Endometrial microvascular endothelial cells (primary cell): ENCODE results near the gene SENP3. TPM values are rescaled to one million over a fixed set of nuclear protein-coding genes. Genes with fewer than 3 reads are reported as not detected.

Experiments used
- in situ Hi-C: cut with HindIII; loops from 2 replicates; pipeline ENCODE4 v1.10.0; 2017; ENCODE audit warnings: low sequenced_read_pairs, low pct_unique_long_range_greater_than_20kb; ENCODE audit errors: inconsistent ontology term
- total RNA-seq: library from RNA; depleted of rRNA; stranded (reverse); fragments of >200 nt; gene quantifications from one replicate; pipeline ENCODE4 v1.2.3, GENCODE V29; 2015; ENCODE audit errors: inconsistent ontology term

SENP3 gene
- total RNA-seq, 1 donor from 2014 or later: 113 TPM

DNA sequence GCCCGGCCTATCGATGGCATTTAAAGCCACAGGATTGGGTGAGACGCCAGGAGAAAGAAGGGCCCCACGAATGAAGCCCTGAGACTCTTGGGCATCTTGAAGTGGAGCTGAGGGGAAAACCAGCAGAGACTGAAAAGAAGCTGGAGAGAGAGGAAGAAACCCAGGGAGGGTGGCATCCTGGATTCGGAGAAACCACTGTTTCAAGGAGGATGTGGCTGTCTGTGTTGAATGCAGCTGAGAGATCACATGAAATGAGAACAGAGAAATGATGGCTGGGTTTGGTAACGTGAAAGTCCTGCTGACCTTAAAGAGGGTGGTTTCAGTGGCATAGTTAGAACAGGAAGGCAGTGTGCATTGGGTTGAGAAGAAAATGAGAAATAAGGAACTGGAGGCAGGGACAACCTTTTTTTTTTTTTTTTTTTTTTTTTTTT lies 9.1 kb upstream of the SENP3 start:
- in situ Hi-C loops: loop anchor here (25.0 kb wide), 1 partner anchor 90 kb away; no protein-coding TSS in a partner anchor

DNA sequence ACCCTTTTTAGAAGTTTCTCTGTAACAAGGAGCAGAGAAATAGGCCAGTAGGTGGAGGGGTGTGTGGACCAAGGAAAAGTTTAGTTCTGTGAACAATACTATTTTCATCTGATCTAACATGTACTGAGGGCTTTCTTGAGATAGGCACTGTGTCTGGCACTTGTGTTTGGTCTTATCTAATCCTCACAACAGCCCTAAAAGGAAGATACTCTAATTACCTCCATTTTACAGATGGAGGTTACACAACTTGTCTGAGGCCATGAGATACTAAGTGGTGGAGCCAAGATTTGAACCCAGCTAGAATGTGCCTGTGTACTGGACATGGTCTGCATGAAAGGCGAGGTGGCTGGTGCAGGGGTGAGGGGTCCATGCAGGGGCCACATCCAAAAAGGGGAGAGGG lies 8.4 kb upstream of the SENP3 start:
- in situ Hi-C loops: loop anchor here (25.0 kb wide), 1 partner anchor 91 kb away; no protein-coding TSS in a partner anchor

DNA sequence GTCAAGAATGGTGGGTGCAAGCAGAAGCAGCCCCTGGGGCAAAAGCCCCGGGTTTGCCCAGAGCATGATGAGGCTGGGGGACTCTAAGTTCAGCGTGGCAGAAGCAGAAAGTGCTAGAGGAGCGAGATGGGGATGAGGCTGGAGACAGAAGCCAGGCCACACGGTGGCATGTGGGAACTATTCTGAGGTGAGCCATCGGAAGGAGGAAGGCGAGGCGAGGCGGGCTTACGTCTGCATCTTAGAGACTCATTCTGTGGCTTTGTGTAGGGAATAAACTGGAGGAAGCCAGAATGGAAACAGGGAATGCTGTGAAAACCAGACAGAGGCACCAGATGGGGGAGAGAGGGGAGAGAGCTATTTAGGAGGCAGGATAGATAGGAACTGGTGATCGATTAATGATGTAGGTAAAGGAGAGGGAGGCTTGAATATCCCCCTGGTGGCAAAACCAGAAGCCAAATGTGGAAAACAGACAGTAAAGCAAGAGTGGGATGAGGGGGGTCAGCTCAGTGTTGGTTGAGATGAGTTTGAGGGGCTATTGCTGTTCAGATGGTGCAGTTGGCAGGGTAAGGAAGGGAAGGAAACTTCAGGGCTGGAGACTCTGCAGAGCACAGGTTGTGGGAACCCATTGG lies 6.3 kb upstream of the SENP3 start:
- in situ Hi-C loops: loop anchor here (25.0 kb wide), 1 partner anchor 93 kb away; no protein-coding TSS in a partner anchor

DNA sequence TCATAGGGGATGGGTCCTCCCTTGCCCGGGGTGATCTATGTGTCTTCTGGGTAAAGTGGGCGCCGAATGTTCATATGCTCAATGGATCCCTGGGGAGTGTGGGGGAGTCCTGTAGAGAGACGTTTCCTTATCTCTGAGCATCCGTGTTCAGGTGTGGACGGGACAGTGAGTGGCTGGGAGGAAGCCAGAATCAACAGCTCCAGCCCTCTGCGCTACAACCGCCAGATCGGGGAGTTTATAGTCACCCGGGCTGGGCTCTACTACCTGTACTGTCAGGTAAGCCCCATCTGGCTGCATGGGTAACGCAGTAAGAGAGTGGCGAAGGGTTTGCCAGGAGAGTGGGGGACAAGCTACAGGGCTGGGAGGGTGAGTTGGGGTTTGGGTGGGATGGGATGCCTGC lies 5.1 kb upstream of the SENP3 start:
- in situ Hi-C loops: loop anchor here (25.0 kb wide), 1 partner anchor 94 kb away; no protein-coding TSS in a partner anchor

DNA sequence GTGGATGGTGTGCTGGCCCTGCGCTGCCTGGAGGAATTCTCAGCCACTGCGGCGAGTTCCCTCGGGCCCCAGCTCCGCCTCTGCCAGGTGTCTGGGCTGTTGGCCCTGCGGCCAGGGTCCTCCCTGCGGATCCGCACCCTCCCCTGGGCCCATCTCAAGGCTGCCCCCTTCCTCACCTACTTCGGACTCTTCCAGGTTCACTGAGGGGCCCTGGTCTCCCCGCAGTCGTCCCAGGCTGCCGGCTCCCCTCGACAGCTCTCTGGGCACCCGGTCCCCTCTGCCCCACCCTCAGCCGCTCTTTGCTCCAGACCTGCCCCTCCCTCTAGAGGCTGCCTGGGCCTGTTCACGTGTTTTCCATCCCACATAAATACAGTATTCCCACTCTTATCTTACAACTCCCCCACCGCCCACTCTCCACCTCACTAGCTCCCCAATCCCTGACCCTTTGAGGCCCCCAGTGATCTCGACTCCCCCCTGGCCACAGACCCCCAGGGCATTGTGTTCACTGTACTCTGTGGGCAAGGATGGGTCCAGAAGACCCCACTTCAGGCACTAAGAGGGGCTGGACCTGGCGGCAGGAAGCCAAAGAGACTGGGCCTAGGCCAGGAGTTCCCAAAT lies 4.5 kb upstream of the SENP3 start:
- in situ Hi-C loops: loop anchor here (25.0 kb wide), 1 partner anchor 95 kb away; no protein-coding TSS in a partner anchor

DNA sequence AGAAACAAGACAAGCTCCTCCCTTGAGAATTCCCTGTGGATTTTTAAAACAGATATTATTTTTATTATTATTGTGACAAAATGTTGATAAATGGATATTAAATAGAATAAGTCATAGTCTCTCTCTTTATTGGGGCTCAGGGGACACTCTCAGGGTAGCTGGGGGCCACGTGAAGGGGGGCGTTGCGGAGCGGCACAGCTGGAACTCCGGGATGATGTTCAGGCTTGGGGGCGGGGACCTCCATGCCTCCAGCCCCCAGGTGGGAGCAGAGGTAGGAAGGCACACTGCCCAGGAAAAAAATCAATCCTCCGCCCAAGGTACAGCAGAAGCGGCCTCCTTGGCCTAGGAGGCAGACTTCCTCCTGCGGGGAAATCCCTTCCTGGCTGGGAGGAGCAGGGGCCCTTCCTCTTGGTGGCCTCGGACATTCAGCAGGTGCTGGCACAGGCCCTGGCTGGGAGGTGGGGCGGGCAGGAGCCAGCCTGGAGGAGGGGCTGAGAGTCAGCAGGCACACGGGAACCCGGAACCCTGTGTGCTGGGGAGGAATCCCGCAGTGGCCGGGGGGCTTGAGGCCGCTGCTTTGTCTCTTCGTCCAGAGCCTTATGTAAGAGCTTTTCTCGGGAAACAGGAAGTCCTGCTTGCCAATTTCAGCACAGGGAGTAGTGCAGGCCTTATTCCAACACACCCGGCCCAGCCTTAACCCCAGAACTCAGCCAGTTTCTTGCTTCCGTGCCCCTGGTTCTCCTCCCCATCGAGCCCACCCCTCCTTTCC lies 3.8 kb upstream of the SENP3 start:
- in situ Hi-C loops: loop anchor here (25.0 kb wide), 1 partner anchor 96 kb away; no protein-coding TSS in a partner anchor

DNA sequence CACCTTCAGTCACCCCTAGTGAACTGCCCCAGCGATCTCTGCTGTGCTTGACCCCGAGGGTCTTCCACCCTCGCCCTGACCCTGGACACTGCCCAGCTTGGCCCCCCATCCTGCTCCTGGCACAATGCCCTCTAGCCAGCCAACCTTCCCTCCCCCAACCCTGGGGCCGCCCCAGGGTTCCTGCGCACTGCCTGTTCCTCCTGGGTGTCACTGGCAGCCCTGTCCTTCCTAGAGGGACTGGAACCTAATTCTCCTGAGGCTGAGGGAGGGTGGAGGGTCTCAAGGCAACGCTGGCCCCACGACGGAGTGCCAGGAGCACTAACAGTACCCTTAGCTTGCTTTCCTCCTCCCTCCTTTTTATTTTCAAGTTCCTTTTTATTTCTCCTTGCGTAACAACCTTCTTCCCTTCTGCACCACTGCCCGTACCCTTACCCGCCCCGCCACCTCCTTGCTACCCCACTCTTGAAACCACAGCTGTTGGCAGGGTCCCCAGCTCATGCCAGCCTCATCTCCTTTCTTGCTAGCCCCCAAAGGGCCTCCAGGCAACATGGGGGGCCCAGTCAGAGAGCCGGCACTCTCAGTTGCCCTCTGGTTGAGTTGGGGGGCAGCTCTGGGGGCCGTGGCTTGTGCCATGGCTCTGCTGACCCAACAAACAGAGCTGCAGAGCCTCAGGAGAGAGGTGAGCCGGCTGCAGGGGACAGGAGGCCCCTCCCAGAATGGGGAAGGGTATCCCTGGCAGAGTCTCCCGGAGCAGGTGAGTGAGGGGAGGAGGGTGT lies 3.0 kb upstream of the SENP3 start, which contains the start of gene TNFSF13:
TSS of gene TNFSF13 (plus strand) at position 207 of the 776 bp plus-strand sequence. CDS start at position 497, 290 bp downstream.
- in situ Hi-C loops: loop anchor here (25.0 kb wide), 1 partner anchor 96 kb away; no protein-coding TSS in a partner anchor

DNA sequence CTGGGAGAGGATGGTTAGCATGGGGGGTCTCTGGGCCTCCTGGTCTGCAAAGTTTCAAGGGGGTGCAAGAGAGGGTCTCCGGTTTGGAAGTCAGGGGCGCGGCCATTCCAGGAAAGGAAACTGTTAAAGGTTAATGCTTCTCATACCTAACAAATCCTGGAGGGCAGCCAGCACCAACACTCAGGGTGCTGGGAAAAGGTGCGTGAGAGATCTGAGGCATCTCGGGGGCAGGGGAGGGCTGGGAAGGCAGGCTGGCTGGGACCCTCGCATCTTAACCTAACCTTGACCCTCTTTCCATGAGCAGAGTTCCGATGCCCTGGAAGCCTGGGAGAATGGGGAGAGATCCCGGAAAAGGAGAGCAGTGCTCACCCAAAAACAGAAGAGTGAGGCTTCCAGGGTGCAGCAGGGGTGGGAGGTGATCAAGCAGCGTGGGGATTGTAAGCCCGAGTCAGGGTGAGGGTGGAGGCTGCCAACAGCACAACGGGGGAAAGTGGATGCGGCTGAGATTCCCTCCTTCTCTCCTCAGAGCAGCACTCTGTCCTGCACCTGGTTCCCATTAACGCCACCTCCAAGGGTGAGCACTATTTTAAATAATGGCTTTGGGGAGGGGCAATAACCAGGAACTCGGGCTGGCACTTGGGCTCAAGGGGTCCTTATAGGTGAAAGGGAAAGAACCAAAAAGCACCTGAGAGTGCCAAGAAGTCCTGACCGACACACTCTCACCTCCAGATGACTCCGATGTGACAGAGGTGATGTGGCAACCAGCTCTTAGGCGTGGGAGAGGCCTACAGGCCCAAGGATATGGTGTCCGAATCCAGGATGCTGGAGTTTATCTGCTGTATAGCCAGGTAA lies 2.2 kb upstream of the SENP3 start:
- in situ Hi-C loops: loop anchor here (25.0 kb wide), 1 partner anchor 97 kb away; no protein-coding TSS in a partner anchor

DNA sequence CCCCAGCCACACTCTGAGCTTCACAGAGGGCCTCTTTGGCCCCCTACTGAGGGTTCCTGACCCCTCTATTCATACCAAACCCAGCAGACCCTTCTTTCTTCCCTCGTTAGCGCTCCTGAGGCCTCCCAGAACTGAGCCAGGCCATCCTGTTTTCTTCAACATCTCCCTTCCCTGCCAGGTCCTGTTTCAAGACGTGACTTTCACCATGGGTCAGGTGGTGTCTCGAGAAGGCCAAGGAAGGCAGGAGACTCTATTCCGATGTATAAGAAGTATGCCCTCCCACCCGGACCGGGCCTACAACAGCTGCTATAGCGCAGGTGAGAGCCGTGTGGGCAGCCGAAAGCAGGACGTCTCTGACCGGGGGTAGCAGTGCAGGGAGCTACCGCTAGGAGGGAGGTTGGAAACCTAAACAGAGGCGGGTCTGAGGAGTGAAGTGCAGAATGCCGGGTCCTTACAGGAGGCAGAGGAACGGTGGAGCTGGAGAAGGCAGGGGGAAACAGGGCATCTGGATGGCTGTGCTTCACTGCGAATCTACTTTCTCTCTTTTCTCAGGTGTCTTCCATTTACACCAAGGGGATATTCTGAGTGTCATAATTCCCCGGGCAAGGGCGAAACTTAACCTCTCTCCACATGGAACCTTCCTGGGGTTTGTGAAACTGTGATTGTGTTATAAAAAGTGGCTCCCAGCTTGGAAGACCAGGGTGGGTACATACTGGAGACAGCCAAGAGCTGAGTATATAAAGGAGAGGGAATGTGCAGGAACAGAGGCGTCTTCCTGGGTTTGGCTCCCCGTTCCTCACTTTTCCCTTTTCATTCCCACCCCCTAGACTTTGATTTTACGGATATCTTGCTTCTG lies 1.3 kb upstream of the SENP3 start:
- in situ Hi-C loops: loop anchor here (25.0 kb wide), 1 partner anchor 98 kb away; no protein-coding TSS in a partner anchor

DNA sequence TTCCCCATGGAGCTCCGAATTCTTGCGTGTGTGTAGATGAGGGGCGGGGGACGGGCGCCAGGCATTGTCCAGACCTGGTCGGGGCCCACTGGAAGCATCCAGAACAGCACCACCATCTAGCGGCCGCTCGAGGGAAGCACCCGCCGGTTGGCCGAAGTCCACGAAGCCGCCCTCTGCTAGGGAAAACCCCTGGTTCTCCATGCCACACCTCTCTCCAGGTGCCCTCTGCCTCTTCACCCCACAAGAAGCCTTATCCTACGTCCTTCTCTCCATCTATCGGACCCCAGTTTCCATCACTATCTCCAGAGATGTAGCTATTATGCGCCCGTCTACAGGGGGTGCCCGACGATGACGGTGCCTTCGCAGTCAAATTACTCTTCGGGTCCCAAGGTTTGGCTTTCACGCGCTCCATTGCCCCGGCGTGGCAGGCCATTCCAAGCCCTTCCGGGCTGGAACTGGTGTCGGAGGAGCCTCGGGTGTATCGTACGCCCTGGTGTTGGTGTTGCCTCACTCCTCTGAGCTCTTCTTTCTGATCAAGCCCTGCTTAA lies 617 bp upstream of the SENP3 start:
- in situ Hi-C loops: loop anchor here (25.0 kb wide), 1 partner anchor 99 kb away; no protein-coding TSS in a partner anchor

DNA sequence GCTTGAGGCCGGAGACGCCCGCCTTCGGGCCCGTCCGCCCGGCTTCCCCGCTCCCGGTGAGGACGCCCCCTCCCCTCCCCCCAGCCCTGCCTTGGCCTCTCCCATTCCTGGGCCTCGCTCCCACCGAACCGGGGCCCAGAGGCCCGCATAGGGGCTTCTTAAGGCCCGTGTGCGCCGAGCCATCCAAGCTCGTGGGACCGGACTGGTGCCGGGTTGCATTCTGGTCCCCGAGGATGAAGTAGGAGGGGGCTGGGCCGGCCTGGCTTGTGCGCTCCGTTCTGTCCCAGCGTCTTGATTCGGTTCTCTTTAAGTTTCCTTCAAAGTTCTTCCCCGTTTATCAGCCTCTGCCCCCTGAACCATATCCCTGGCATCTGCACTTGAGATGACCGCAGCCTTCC lies 488 bp downstream of the SENP3 start:
- in situ Hi-C loops: loop anchor here (25.0 kb wide), 1 partner anchor 100 kb away; no protein-coding TSS in a partner anchor

DNA sequence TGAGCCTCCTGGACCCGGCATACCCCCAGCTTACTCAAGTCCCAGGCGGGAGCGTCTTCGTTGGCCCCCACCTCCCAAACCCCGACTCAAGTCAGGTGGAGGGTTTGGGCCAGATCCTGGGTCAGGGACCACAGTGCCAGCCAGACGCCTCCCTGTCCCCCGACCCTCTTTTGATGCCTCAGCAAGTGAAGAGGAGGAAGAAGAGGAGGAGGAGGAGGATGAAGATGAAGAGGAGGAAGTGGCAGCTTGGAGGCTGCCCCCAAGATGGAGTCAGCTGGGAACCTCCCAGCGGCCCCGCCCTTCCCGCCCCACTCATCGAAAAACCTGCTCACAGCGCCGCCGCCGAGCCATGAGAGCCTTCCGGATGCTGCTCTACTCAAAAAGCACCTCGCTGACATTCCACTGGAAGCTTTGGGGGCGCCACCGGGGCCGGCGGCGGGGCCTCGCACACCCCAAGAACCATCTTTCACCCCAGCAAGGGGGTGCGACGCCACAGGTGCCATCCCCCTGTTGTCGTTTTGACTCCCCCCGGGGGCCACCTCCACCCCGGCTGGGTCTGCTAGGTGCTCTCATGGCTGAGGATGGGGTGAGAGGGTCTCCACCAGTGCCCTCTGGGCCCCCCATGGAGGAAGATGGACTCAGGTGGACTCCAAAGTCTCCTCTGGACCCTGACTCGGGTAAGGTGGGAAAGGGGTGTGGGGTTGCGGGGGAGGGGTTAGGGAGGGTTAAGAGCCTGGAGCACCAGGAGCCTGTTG lies 1.6 kb downstream of the SENP3 start:
- in situ Hi-C loops: loop anchor here (25.0 kb wide), 1 partner anchor 101 kb away; no protein-coding TSS in a partner anchor

DNA sequence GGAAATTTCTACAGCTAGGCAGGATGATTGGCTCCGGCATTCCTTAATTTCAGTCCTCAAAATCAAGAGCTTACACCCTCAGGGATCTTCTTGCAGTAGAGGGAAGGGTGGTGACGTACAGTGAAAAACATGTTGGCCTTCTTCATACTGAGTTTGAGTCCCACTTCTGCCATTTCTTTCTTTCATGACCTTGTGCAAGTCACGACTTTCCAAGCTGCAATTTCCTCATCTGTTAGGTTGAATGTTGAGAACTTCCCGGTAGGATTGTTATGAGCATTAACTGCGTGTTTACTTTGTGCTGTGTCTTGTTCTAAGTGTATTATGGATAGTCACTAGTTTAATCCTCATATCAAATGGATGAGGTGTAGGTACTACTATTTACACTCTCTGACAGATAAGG lies 7.9 kb downstream of the SENP3 start:
- in situ Hi-C loops: loop anchor here (25.0 kb wide), 1 partner anchor 107 kb away; no protein-coding TSS in a partner anchor

DNA sequence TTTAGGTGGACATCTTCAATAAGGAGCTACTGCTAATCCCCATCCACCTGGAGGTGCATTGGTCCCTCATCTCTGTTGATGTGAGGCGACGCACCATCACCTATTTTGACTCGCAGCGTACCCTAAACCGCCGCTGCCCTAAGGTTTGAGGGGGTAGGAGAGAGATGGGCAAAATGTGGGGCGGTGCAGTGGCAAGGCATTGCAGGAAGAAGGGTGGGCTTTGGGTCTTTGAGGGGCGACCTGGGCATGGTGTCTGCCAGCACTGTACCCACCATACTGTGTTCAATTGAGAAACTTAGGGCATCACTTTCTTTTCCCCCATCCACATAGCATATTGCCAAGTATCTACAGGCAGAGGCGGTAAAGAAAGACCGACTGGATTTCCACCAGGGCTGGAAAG lies 8.6 kb downstream of the SENP3 start:
- in situ Hi-C loops: loop anchor here (25.0 kb wide), 1 partner anchor 108 kb away; no protein-coding TSS in a partner anchor

DNA sequence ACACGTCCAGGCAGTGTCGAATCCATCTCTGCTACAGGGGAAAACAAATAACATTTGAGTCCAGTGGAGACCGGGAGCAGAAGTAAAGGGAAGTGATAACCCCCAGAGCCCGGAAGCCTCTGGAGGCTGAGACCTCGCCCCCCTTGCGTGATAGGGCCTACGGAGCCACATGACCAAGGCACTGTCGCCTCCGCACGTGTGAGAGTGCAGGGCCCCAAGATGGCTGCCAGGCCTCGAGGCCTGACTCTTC lies 10.5 kb downstream of the SENP3 start:
- in situ Hi-C loops: loop anchor here (25.0 kb wide), 1 partner anchor 110 kb away; no protein-coding TSS in a partner anchor
